Colon (tissue), 2 donors: ENCODE measurements around the gene SLC52A1.
"Not testable (repeated sequence)": the region's sequence is repeated elsewhere in the genome, so short reads cannot be mapped to it uniquely, and the experiment has no call there.

Experiments used
- FAIRE-seq: peaks from 2 replicates; lab custom pipeline; 2012; peaks lifted over from hg19 to GRCh38; lab: Jason Lieb, UNC
- donor health status: control.
- donor health status: control.

SLC52A1 gene

GRCh38 chr17:5035315-5035714, at the start of gene SLC52A1:
Gene SLC52A1 (minus strand): TSS chr17:5035426. CDS start chr17:5034606, 820 bp downstream.
- FAIRE-seq = no peak

- FAIRE-seq = no peak
Observed at GRCh38 chr17:5080591-5080990, 45.4 kb upstream of the SLC52A1 start.

GRCh38 chr17:5078106-5079028, 43.1 kb upstream of the SLC52A1 start, which contains the start of gene ZFP3:
Gene ZFP3 (plus strand): TSS chr17:5078467. CDS start chr17:5091505, 13,038 bp downstream.
- no peak for FAIRE-seq

DNA sequence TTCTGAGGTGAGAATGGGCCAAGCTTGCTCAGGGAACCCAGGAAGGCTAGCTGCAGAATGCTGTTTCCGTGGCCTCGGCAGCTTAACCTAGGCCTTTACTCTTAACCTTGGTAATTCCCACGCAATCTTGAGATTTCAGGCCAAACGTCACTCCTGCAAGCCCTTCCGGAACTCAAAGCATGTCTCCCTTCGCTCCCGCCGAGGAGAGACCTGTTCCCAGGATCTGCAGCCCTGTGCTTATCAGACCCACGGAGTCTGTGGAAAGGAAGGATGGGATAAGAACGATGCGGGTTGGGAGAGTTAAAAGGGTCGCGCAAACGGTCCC, 42.5 kb upstream of the SLC52A1 start:
- no peak for FAIRE-seq

- FAIRE-seq = not testable (repeated sequence)
Observed at GRCh38 chr17:5077275-5077674, 42.0 kb upstream of the SLC52A1 start.

GRCh38 chr17:5075472-5075871, 40.2 kb upstream of the SLC52A1 start:
- FAIRE-seq = not testable (repeated sequence)

GRCh38 chr17:5069724-5070123, 34.5 kb upstream of the SLC52A1 start:
- no peak for FAIRE-seq

- no peak for FAIRE-seq
Observed at GRCh38 chr17:5068236-5068635, 33.0 kb upstream of the SLC52A1 start.

DNA sequence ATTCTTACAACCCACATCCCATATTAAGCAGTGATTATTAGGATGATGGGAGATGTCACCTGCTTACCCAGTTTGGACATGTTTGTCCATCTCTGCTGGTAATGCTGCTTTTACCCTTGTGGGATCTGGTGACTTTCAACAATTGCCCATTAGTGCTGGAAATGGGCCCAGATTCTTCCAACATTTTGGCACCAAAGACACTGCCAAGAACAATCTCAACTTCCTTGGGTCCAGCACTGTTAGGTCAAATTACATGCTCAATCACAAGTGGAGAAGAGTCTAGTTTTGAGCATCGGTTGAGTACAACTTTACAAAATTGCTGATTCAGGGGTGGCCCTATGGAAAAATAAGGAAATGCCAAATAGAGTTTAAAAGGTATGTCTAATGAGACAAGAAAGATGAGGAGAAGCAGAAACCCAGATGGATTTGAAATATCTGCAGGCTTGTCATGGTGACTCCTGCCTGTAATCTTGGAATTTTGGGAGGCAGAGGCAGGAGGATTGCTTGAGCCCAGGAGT, 30.1 kb upstream of the SLC52A1 start:
- no peak for FAIRE-seq

- FAIRE-seq = no peak
Observed at GRCh38 chr17:5055543-5055942, 20.3 kb upstream of the SLC52A1 start.

DNA sequence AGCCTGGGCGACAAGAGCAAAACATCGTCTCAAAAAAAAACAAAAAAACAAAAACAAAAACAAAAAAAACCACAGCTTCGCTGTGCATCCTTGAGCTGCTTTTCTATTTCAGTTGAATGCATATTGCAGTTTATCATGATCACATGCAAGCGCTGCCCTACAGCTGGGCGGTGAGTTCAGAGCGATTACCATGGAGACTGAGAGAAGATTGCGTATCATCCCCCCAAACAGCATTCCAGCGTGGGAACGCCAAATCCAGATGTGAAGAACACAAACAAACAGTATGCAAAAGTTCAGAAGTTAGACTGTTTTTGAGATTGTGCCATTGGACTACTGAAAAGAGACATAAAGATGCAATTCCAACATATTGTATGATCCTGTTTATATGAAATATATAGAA, 15.1 kb upstream of the SLC52A1 start:
- no peak for FAIRE-seq

GRCh38 chr17:5049314-5049841, 14.2 kb upstream of the SLC52A1 start:
- no peak for FAIRE-seq

GRCh38 chr17:5047446-5047845, 12.2 kb upstream of the SLC52A1 start:
- FAIRE-seq = no peak

- no peak for FAIRE-seq
Observed at GRCh38 chr17:5045496-5045895, 10.3 kb upstream of the SLC52A1 start.

GRCh38 chr17:5044630-5045029, 9.4 kb upstream of the SLC52A1 start:
- no peak for FAIRE-seq

DNA sequence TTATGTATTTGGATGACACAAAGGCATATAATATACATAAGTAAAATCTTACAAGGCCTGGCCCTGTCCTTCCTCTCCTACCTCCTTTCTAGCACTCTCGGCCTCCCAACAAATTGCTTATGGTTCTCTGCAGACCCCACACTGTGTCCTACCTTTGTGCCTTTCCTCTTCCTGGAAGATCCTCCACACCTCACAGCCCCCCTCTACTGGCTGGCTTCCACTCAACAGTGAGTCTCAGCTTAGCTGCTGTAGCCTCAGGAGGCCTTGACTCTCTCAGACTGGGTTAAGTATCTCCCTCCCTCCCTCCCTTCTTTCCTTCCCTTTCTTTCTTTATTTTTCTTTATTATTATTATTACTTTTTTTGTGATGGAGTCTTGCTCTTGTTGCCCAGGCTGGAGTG, 8.3 kb upstream of the SLC52A1 start:
- no peak for FAIRE-seq

GRCh38 chr17:5042157-5043022, 7.2 kb upstream of the SLC52A1 start:
- no peak for FAIRE-seq

GRCh38 chr17:5034651-5035050, 575 bp downstream of the SLC52A1 start:
- no peak for FAIRE-seq

DNA sequence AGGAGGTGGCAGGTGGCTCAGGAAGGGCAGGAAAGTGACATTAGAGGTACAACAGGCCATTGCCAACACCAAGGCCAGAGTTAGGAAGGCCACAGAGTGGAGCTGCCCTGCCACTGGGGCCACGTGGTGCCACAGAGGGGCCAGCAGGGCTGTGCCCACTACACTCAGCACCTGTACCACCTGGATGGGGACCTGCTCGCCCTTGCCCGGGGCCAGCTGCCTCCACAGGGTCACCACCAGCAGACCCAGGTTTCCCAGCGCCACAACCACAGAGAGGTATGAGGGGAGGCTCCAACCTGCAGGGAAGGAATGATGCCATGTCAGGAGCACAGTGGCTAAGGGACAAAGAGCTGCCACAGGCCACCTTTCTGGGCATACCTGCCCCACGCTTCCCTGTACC, 1.2 kb downstream of the SLC52A1 start:
- no peak for FAIRE-seq

- FAIRE-seq = no peak
Observed at GRCh38 chr17:5033352-5034015, 1.7 kb downstream of the SLC52A1 start.

DNA sequence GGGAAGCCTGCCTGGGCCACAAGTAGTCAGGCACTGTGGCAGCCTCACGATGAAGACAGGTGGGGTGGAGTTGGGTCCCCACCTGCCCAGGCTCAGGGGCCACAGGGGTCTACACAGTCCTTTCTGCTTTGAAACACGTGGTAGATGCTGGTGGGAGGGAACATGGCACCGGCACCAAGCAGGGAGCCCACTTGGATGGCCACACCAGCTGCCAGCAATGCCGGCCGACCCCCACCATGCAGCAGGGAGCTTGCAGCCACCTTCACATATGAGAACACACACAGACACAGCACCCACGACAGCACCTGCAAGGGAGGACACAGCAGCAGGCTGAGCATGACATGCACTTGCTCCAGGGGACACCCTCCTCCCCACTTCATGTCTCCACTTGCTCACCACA, 2.4 kb downstream of the SLC52A1 start:
- FAIRE-seq = no peak
